NCI-H1694 (cell line): Measurements from ENCODE around the gene TMEM145.
"Not testable (repeated sequence)": the region's sequence is repeated elsewhere in the genome, so short reads cannot be mapped to it uniquely, and the experiment has no call there.

Source experiments
- DNase-seq: peaks from one replicate; lab custom pipeline; 2025; lab: John Stamatoyannopoulos, UW

The TMEM145 gene

GRCh38 chr19:42315024-42315423 is 1.9 kb downstream of the TMEM145 start:
- DNase-seq: no peak

GRCh38 chr19:42316223-42317211 is 3.4 kb downstream of the TMEM145 start:
- DNase-seq: peak; percentile 49

GRCh38 chr19:42317535-42317934 is 4.4 kb downstream of the TMEM145 start:
- no peak for DNase-seq

GRCh38 chr19:42322305-42322704 is 9.2 kb downstream of the TMEM145 start:
- DNase-seq: no peak

- no peak for DNase-seq
These were observed 10.4 kb downstream of the TMEM145 start for GRCh38 chr19:42323473-42323851.

- DNase-seq: no peak
These were observed 10.9 kb downstream of the TMEM145 start for GRCh38 chr19:42323852-42324654.

- no peak for DNase-seq
These were observed 11.7 kb downstream of the TMEM145 start for GRCh38 chr19:42324655-42325307.

GRCh38 chr19:42325308-42325895 is 12.3 kb downstream of the TMEM145 start, which contains the start of gene MEGF8:
TSS of gene MEGF8 (plus strand) at chr19:42325635. CDS start at chr19:42326244, 609 bp downstream.
- peak; percentile 99 for DNase-seq

- DNase-seq: no peak
These were observed 13.0 kb downstream of the TMEM145 start for GRCh38 chr19:42325896-42326771.

- no peak for DNase-seq
These were observed 13.9 kb downstream of the TMEM145 start for GRCh38 chr19:42326969-42327368.

GRCh38 chr19:42327381-42327780 is 14.3 kb downstream of the TMEM145 start:
- DNase-seq: no peak

GRCh38 chr19:42328106-42328505 is 15.0 kb downstream of the TMEM145 start:
- DNase-seq: no peak

GRCh38 chr19:42328854-42329253 is 15.7 kb downstream of the TMEM145 start:
- no peak for DNase-seq

- DNase-seq: no peak
These were observed 17.2 kb downstream of the TMEM145 start for GRCh38 chr19:42330241-42330711.

- DNase-seq: not testable (repeated sequence)
These were observed 18.2 kb downstream of the TMEM145 start for GRCh38 chr19:42331333-42331732.

GRCh38 chr19:42332059-42332458 is 18.9 kb downstream of the TMEM145 start:
- no peak for DNase-seq

- no peak for DNase-seq
These were observed 19.9 kb downstream of the TMEM145 start for GRCh38 chr19:42333018-42333417.

GRCh38 chr19:42333975-42334696 is 21.0 kb downstream of the TMEM145 start:
- DNase-seq: no peak

- no peak for DNase-seq
These were observed 21.7 kb downstream of the TMEM145 start for GRCh38 chr19:42334697-42335373.
